SK-N-SH (cell line): ENCODE results near the gene CLTCL1. TPM values are rescaled to one million over a fixed set of nuclear protein-coding genes. Genes with fewer than 3 reads are reported as not detected.

Experiments
- CTCF ChIA-PET: fragments of 300-600, 350-600 bp; formaldehyde crosslinking; extraction: SDS; loops from one replicate; lab custom pipeline; 2021; lab: Yijun Ruan, JAX
- POLR2A ChIA-PET: fragments of 350-600 bp; sonication (Branson Sonifier 250); formaldehyde crosslinking; extraction: SDS; loops from one replicate; lab custom pipeline; 2020; ENCODE audit warnings: antibody characterized with exemption, inconsistent platforms; lab: Yijun Ruan, JAX
- DNase-seq: peaks from one replicate; pipeline ENCODE4 v3.0.0; 2012
- H2AFZ ChIP-seq: fragments of 200-600 bp; sonication (generic); 2 replicates; pipeline ENCODE4 v1.8.1; 2016; ENCODE audit warnings: antibody characterized with exemption, mild to moderate bottlenecking, low read depth
- H3F3A ChIP-seq: fragments of 200-600 bp; sonication (generic); replicated peaks from 2 replicates; pipeline ENCODE3; 2016; ENCODE audit warnings: antibody characterized with exemption, mild to moderate bottlenecking; ENCODE audit not compliant: insufficient read depth
- H3K27ac ChIP-seq, 2 experiments: fragments of 200-500 bp in 1 of 2; fragments of 200-600 bp in 1 of 2; sonication (Bioruptor generic) in 1 of 2; sonication (generic), shearing (Covaris generic) in 1 of 2; 2 replicates each; pipeline versions ENCODE4 v1.5.1 to v1.6.1; 2014 to 2016; ENCODE audit warnings: low read depth in 2 of 2, inconsistent platforms in 1 of 2, low read length in 1 of 2, mild to moderate bottlenecking in 1 of 2, mixed read lengths in 1 of 2
- H3K27me3 ChIP-seq: fragments of 200-600 bp; sonication (generic), shearing (Covaris generic); 2 replicates; pipeline ENCODE4 v1.6.1; 2016; ENCODE audit warnings: mixed run types; ENCODE audit not compliant: insufficient read depth
- H3K36me3 ChIP-seq, 2 experiments: fragments of 200-500 bp in 1 of 2; fragments of 200-600 bp in 1 of 2; sonication (Bioruptor generic) in 1 of 2; sonication (generic) in 1 of 2; replicated peaks in 1 of 2; 2 replicates each; pipeline versions ENCODE3 to v1.5.1; 2014 to 2016; ENCODE audit warnings: low read length in 1 of 2, mild to moderate bottlenecking in 1 of 2; ENCODE audit not compliant: insufficient read depth in 2 of 2, control insufficient read depth in 1 of 2
- H3K4me1 ChIP-seq, 2 experiments: fragments of 200-500 bp in 1 of 2; fragments of 200-600 bp in 1 of 2; sonication (Bioruptor generic) in 1 of 2; sonication (generic), shearing (Covaris generic) in 1 of 2; 2 replicates each; pipeline versions ENCODE4 v1.5.1 to v1.6.1; 2014 to 2016; ENCODE audit warnings: low read depth in 1 of 2, low read length in 1 of 2, mixed run types in 1 of 2; ENCODE audit not compliant: insufficient read depth in 2 of 2, control insufficient read depth in 1 of 2
- H3K4me2 ChIP-seq: fragments of 200-600 bp; sonication (generic), shearing (Covaris generic); 2 replicates; pipeline ENCODE4 v1.6.1; 2017; ENCODE audit warnings: mixed run types
- H3K4me3 ChIP-seq, 2 experiments: fragments of 200-500 bp in 1 of 2; fragments of 200-600 bp in 1 of 2; sonication (Bioruptor generic) in 1 of 2; sonication (generic), shearing (Covaris generic) in 1 of 2; 2 replicates each; pipeline versions ENCODE4 v1.5.1 to v1.8.1; 2014 to 2016; ENCODE audit warnings: low read depth in 2 of 2, inconsistent platforms in 1 of 2, low read length in 1 of 2, mild to moderate bottlenecking in 1 of 2, mixed read lengths in 1 of 2, moderate library complexity in 1 of 2
- H3K79me2 ChIP-seq: fragments of 200-600 bp; sonication (generic); 2 replicates; pipeline ENCODE4 v1.8.1; 2017; ENCODE audit warnings: mild to moderate bottlenecking; ENCODE audit not compliant: insufficient read depth
- H3K9ac ChIP-seq: fragments of 200-600 bp; sonication (generic); 2 replicates; pipeline ENCODE4 v1.6.1; 2017; ENCODE audit warnings: mixed run types
- H3K9me2 ChIP-seq: fragments of 200-600 bp; sonication (generic); 2 replicates; pipeline ENCODE4 v1.6.1; 2017; ENCODE audit warnings: mixed run types
- H3K9me3 ChIP-seq: fragments of 200-600 bp; sonication (generic); 2 replicates; pipeline ENCODE4 v1.6.1; 2017; ENCODE audit warnings: mixed run types, mild to moderate bottlenecking, moderate library complexity
- H4K20me1 ChIP-seq: fragments of 200-600 bp; sonication (generic); 2 replicates; pipeline ENCODE4 v1.6.1; 2017; ENCODE audit warnings: mild to moderate bottlenecking, mixed run types; ENCODE audit not compliant: insufficient read depth
- EP300 ChIP-seq, 2 experiments: IDR thresholded peaks; 2 replicates each; pipeline versions ENCODE4 v1.4.0 to v1.6.1; 2012; ENCODE audit warnings: borderline replicate concordance in 1 of 2, low read depth in 1 of 2, low read length in 1 of 2
- FOSL2 ChIP-seq: IDR thresholded peaks from 2 replicates; pipeline ENCODE4 v1.4.0; 2012; ENCODE audit warnings: low read depth, mild to moderate bottlenecking, moderate library complexity, borderline replicate concordance
- FOXJ3 ChIP-seq: sonication (generic); formaldehyde crosslinking; IDR thresholded peaks from 2 replicates; pipeline ENCODE4 v1.5.1; 2020; ENCODE audit warnings: mild to moderate bottlenecking, missing genetic modification reagents
- JUND ChIP-seq: IDR thresholded peaks from 2 replicates; pipeline ENCODE4 v1.4.0; 2012
- MAX ChIP-seq: IDR thresholded peaks from 2 replicates; pipeline ENCODE4 v1.4.0; 2012; ENCODE audit warnings: low read depth
- MEF2A ChIP-seq: IDR thresholded peaks from 2 replicates; pipeline ENCODE4 v1.4.0; 2012; ENCODE audit warnings: low read depth, borderline replicate concordance
- NRF1 ChIP-seq: IDR thresholded peaks from 2 replicates; pipeline ENCODE4 v1.6.1; 2012; ENCODE audit warnings: low read depth, mild to moderate bottlenecking, low read length
- PBX3 ChIP-seq: IDR thresholded peaks from 2 replicates; pipeline ENCODE4; 2012
- RXRA ChIP-seq: IDR thresholded peaks from 2 replicates; pipeline ENCODE4 v1.4.0; 2012; ENCODE audit warnings: low read depth, mild to moderate bottlenecking, borderline replicate concordance
- SMC3 ChIP-seq: IDR thresholded peaks from 2 replicates; pipeline ENCODE4 v1.6.1; 2012; ENCODE audit warnings: low read depth, low read length, improper control_type of control experiment
- TCF12 ChIP-seq: IDR thresholded peaks from 2 replicates; pipeline ENCODE4 v1.4.0; 2012
- TEAD4 ChIP-seq: IDR thresholded peaks from 2 replicates; pipeline ENCODE4 v1.4.0; 2012; ENCODE audit warnings: mild to moderate bottlenecking, borderline replicate concordance; ENCODE audit not compliant: insufficient read depth
- WGBS: methylation state at CpG from one replicate; pipeline ENCODE4 v1.1.6; 2017; ENCODE audit warnings: low lambda C conversion rate; 5-methylcytosine and 5-hydroxymethylcytosine counted together
- polyA plus RNA-seq, 3 experiments: library from polyadenylated mRNA; depleted of rRNA; stranded (reverse); fragments of >200 nt; gene quantifications; 2 replicates each; pipeline ENCODE4 v1.2.3, GENCODE V29; 2012
- TF ChIP-seq, protein P1 (sequence below): fragments of 150-350 bp; IDR thresholded peaks from 2 replicates; pipeline ENCODE4 v1.6.1; 2017; ENCODE audit warnings: antibody characterized with exemption, low read length, low read depth, borderline replicate concordance

Gene CLTCL1
- polyA plus RNA-seq, 1 of the 3 experiments (the other 2 are of a cell fraction), result 6.7 TPM

DNA sequence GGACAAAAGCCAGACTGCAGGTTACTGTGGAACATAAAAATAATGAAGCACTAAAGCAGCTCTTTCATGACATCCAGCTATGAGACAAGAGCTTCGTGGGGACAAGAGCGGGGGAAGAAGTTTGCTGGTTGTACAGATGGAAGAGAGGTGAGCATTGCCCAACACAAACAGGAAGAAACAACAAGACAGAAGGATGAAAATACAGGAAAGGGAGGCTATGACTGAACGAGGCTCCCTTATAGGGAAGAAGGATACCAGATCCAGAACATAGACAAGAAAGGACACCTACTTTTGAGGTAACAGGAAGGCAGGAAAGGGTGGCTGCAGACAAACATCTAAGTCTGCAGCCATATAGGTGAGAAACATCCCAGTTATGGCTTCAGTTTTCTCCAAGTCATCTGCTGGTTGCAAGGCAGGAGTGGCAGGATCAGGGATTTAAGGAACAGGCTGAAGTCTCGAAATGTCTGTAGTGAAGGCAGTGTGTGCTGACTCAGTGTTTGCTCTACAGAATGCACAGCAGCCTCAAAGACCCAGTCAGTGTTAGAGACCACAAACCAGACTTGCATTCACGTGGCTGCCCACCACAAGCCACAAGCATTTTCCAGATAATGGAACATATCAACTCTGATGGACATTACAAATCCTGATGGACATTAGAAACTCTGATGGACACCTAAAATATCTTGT, 1.9 kb downstream of the CLTCL1 start:
- no peak for DNase-seq
- Histone ChIP-seq H3K79me2 (peaks cover 34% of the 10 kb centered on the region; the same call in 1 of the 2 replicates), H3K9ac (no peak overlapping the region), H2AFZ (no peak overlapping the region), H3K27ac (peak overlapping the region in 1 of 2 experiments; percentile 3; a peak in 1 of 4 replicates), H3K9me3 (no peaks in the 10 kb centered on the region), H3K9me2 (no peaks in the 10 kb centered on the region), H4K20me1 (no peaks in the 10 kb centered on the region), H3F3A (peaks cover 19% of the 10 kb centered on the region), H3K36me3 (no peaks in the 10 kb centered on the region), H3K4me1 (peaks cover 14 to 32% of the 10 kb centered on the region in 2 experiments), H3K4me2 (peak overlapping the region; percentile 87), H3K4me3 (no peak overlapping the region; a peak in 1 of 4 replicates), H3K27me3 (no peaks in the 10 kb centered on the region)
- POLR2A ChIA-PET, result no interaction called here
- TF ChIP-seq SMC3 (no peak), PBX3 (peak; percentile 41; the same call in 1 of the 2 replicates), TCF12 (peak; percentile 17; the same call in 1 of the 2 replicates), NRF1 (no peak)
- 83% methylated on average over 4 of the region's 5 CpGs for WGBS
- CTCF ChIA-PET, result interaction anchor here (1.1 to 2.5 kb wide), 2 partner anchors 11 to 111 kb away, joined by 3 to 7 read pairs; partner anchors contain the start of gene SLC25A1

DNA sequence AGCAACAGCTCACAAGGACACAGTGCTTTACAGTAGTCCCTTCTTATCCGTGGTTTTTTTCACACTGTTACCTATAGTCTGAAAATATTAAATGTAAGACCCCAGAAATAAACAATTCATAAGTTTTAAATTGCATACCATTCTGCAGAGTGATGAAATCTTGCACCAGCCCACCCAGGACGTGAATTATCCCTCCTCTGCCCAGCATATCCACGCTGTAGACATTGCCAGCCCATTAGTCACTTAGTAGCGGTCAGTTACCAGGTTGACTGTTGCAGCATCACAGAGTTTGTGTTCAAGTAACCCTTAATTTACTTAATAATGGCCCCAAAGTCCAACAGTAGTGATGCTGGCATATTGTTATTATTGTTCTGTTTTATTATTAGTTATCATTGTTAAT, 3.6 kb downstream of the CLTCL1 start:
- Histone ChIP-seq H3K9ac (0 out of 2 replicates have a peak overlapping the region, but pooled peaks have one; percentile 2), H3K27ac (peak overlapping the region in 1 of 2 experiments; percentile 22; a peak in 1 of 4 replicates), H4K20me1 (no peaks in the 10 kb centered on the region), H3K4me2 (peak overlapping the region; percentile 51; the same call in 1 of the 2 replicates), H3K79me2 (peaks cover 44% of the 10 kb centered on the region; the same call in 1 of the 2 replicates), H3K36me3 (no peaks in the 10 kb centered on the region), H3K9me3 (no peaks in the 10 kb centered on the region), H3K4me3 (no peak overlapping the region), H3K4me1 (peaks cover 14 to 32% of the 10 kb centered on the region in 2 experiments), H3K27me3 (no peaks in the 10 kb centered on the region), H3K9me2 (no peaks in the 10 kb centered on the region), H2AFZ (no peak overlapping the region), H3F3A (peaks cover 19% of the 10 kb centered on the region)
- TF ChIP-seq MAX (no peak), MEF2A (no peak), PBX3 (0 out of 2 replicates have a peak, but pooled peaks have one; percentile 19), JUND (peak; percentile 51), TEAD4 (0 out of 2 replicates have a peak, but pooled peaks have one; percentile 24), FOXJ3 (CRISPR knock-in tag) (no peak), TCF12 (peak; percentile 43; the same call in 1 of the 2 replicates), FOSL2 (peak; percentile 33; the same call in 1 of the 2 replicates), EP300 (IDR thresholded peaks at IDR 0.05; ENCODE audit: borderline replicate concordance in 1 of 2, low read depth in 1 of 2, low read length in 1 of 2) (no peak; a peak in 1 of 4 replicates), RXRA (no peak)
- TF ChIP-seq, protein P1, sequence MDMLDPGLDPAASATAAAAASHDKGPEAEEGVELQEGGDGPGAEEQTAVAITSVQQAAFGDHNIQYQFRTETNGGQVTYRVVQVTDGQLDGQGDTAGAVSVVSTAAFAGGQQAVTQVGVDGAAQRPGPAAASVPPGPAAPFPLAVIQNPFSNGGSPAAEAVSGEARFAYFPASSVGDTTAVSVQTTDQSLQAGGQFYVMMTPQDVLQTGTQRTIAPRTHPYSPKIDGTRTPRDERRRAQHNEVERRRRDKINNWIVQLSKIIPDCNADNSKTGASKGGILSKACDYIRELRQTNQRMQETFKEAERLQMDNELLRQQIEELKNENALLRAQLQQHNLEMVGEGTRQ, result no peak
- 20% methylated on average over 4 of the region's 4 CpGs for WGBS
- ChIA-PET CTCF (interaction anchor here (0.7 to 2.3 kb wide), 5 partner anchors 86 to 342 kb away, joined by 3 to 10 read pairs (median 3); partner anchors contain the start of genes ESS2 and SLC25A1), POLR2A (no interaction called here)
- DNase-seq, result no peak
